Activated naive CD4-positive, alpha-beta T cell treated with anti-CD3 and anti-CD28 coated beads, Interleukin-2, amount 50 U/mL, for 16 hours (primary cell): Measurements from ENCODE around the gene RAB35.

Experiments used
- DNase-seq: peaks from one replicate; pipeline ENCODE4 v3.0.0-alpha.2; 2020

The RAB35 gene

GRCh38 chr12:120116441-120116791, at the start of gene RAB35:
Gene RAB35 (minus strand): TSS chr12:120116753. CDS start chr12:120116650, 103 bp downstream.
- DNase-seq = no peak

GRCh38 chr12:120164293-120164692, 47.7 kb upstream of the RAB35 start:
- DNase-seq = no peak

- no peak for DNase-seq
Measured at GRCh38 chr12:120162763-120163162, 46.2 kb upstream of the RAB35 start.

GRCh38 chr12:120161852-120162251, 45.3 kb upstream of the RAB35 start:
- no peak for DNase-seq

GRCh38 chr12:120159509-120160237, 43.1 kb upstream of the RAB35 start:
- no peak for DNase-seq

- no peak for DNase-seq
Measured at GRCh38 chr12:120158351-120158750, 41.8 kb upstream of the RAB35 start.

- no peak for DNase-seq
Measured at GRCh38 chr12:120157678-120158077, 41.1 kb upstream of the RAB35 start.

GRCh38 chr12:120156315-120157259, 40.0 kb upstream of the RAB35 start:
- DNase-seq = no peak

- DNase-seq = no peak
Measured at GRCh38 chr12:120155072-120155471, 38.5 kb upstream of the RAB35 start.

- no peak for DNase-seq
Measured at GRCh38 chr12:120150919-120151525, 34.5 kb upstream of the RAB35 start.

GRCh38 chr12:120148011-120148410, 31.5 kb upstream of the RAB35 start:
- DNase-seq = no peak

- no peak for DNase-seq
Measured at GRCh38 chr12:120145164-120145563, 28.6 kb upstream of the RAB35 start.

GRCh38 chr12:120144215-120144614, 27.7 kb upstream of the RAB35 start:
- no peak for DNase-seq

- no peak for DNase-seq
Measured at GRCh38 chr12:120142231-120142877, 25.8 kb upstream of the RAB35 start.

- DNase-seq = no peak
Measured at GRCh38 chr12:120141336-120141735, 24.8 kb upstream of the RAB35 start.

- DNase-seq = no peak
Measured at GRCh38 chr12:120140603-120141002, 24.1 kb upstream of the RAB35 start.

- DNase-seq = no peak
Measured at GRCh38 chr12:120139958-120140357, 23.4 kb upstream of the RAB35 start.

- DNase-seq = no peak
Measured at GRCh38 chr12:120138366-120138765, 21.8 kb upstream of the RAB35 start.

- no peak for DNase-seq
Measured at GRCh38 chr12:120137833-120138232, 21.3 kb upstream of the RAB35 start.

- no peak for DNase-seq
Measured at GRCh38 chr12:120136093-120136770, 19.7 kb upstream of the RAB35 start.

- no peak for DNase-seq
Measured at GRCh38 chr12:120134307-120134980, 17.9 kb upstream of the RAB35 start.

GRCh38 chr12:120132863-120133385, 16.4 kb upstream of the RAB35 start:
- no peak for DNase-seq
